LNCaP clone FGC (cell line): ENCODE data around the gene SCMH1.
"Not testable (repeated sequence)": the region's sequence is repeated elsewhere in the genome, so short reads cannot be mapped to it uniquely, and the experiment has no call there.

Experiments used
- DNase-seq: peaks from one replicate; pipeline ENCODE4 v3.0.0-alpha.2; 2011; ENCODE audit warnings: low read depth
- H3K4me3 ChIP-seq: 2 replicates; pipeline ENCODE4 v1.5.1; 2011; ENCODE audit warnings: mild to moderate bottlenecking, low read depth, low read length, control low read depth
- CTCF ChIP-seq: IDR thresholded peaks from 2 replicates; pipeline ENCODE4 v1.5.1; 2012; ENCODE audit warnings: mild to moderate bottlenecking; ENCODE audit not compliant: control insufficient read depth, insufficient read depth; ENCODE audit errors: extremely low read depth

SCMH1 gene

DNA sequence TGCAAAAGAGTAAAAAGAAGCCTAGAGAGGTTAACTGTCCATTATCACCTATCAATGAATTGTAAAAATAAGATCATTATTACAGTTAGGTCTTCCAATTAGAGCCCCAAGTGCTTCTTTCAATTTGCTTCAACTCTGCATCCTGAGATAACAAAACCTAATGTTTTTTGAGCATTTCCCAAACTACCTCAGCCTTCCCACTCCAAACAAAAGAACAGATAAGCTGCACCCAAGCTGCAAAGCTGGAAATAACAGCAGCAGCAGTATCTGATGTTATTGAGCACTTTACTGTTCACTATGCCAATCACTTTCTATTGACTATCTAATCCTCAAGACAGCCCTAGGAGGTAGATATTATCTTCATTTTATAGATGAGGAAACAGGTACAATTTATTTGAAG is 123.5 kb downstream of the SCMH1 start:
- no peak overlapping the region for H3K4me3 ChIP-seq
- peak; percentile 26 for DNase-seq

DNA sequence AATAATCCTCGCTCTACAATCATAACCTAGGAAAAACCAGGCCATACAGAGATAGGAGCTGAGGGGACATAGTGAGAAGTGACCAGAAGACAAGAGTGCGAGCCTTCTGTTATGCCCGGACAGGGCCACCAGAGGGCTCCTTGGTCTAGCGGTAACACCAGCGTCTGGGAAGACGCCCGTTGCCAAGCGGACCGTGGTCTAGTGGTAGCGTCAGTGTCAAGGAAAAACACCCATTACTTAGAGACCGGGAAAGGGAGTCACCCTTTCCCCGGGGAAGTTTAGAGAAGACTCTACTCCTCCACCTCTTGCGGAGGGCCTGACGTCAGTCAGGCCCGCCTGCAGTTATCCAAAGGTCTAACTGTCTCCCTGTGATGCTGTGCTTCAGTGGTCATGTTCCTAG is 124.9 kb downstream of the SCMH1 start:
- H3K4me3 ChIP-seq, DNase-seq: not testable (repeated sequence)

More for the DNA sequence above, 123.5 kb downstream of the SCMH1 start:
- TF ChIP-seq CTCF: no peak

GRCh38 chr1:41110736-41111135 is 131.4 kb downstream of the SCMH1 start:
- no peak for DNase-seq
- H3K4me3 ChIP-seq: no peak overlapping the region
- no peak for TF ChIP-seq CTCF

DNA sequence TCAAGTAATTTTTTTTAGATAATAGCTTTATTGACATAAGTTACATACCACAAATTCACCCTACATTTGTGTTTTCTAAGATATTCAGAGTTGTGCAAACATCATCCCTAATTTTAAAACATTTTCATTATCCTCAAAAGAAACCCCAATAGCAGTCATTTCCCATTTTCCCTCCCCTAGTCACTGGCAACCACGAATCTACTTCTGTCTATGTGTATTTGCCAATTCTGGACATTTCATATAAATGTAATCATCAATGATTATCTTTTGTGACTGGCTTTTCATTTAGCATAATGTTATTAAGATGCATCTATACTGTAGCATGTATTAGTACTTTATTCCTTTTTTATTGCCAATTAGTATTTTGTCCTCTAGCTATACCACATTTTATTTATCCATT is 131.8 kb downstream of the SCMH1 start:
- H3K4me3 ChIP-seq: no peak overlapping the region
- DNase-seq: no peak
- no peak for TF ChIP-seq CTCF

- DNase-seq: peak; percentile 55
- no peak overlapping the region for H3K4me3 ChIP-seq
- TF ChIP-seq CTCF: no peak
These were observed 132.6 kb downstream of the SCMH1 start for GRCh38 chr1:41109310-41110197.

DNA sequence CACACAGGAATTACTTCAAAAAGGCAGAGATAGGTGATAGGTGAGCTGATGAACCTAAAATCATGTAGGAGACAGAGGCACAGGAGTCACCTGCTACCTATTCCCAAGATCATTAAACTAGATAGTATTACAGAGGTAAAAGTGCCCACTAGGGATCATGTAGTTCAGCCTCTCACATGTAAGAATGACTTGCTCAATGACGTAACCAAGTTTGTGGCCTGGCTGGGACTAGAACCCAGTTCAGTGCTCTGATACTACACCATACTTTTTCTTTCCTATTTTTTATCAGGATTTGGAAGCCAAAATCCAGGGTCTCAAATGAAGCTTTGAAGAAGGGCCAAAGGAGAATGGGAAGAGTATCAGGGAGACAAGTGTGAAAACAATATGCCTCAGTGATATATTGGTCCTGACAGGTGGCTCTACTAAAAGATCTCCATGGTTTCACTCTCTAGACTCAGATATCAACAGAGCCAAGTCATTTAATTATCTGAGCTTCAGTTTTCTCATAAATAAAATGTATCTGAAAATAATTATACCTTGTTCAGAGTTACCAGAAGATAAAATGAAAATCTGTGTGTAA is 133.3 kb downstream of the SCMH1 start:
- no peak for DNase-seq
- H3K4me3 ChIP-seq: no peak overlapping the region
- no peak for TF ChIP-seq CTCF

DNA sequence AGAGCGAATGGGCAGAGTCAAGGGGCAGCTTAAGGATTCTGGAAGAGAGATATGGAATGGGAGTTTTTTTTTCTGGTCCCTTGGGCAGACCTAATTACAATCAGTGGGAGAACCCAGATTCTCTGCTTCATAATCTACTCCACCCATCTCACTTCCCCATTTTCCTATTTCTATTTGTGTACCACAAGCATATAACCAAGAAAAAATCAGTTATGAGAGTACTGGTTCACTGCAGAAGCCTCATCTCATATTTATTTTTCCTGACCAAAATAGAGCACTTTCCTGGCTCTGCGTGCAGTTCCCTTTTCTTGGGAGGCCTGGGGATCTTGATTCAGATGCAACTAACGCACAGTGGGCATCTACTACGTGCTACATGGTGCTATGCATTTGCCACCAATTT is 138.3 kb downstream of the SCMH1 start:
- no peak for DNase-seq
- H3K4me3 ChIP-seq: no peak overlapping the region
- TF ChIP-seq CTCF: no peak
